Dedifferentiated amniotic fluid mesenchymal stem cell (primary cell): ENCODE results near the gene CSNK1G3.

Experiments used
- DNase-seq: peaks from one replicate; pipeline ENCODE4 v3.0.0-alpha.2; 2016; ENCODE audit errors: extremely low spot score

The CSNK1G3 gene

GRCh38 chr5:123514615-123515355, 2.8 kb downstream of the CSNK1G3 start:
- DNase-seq, result no peak

DNA sequence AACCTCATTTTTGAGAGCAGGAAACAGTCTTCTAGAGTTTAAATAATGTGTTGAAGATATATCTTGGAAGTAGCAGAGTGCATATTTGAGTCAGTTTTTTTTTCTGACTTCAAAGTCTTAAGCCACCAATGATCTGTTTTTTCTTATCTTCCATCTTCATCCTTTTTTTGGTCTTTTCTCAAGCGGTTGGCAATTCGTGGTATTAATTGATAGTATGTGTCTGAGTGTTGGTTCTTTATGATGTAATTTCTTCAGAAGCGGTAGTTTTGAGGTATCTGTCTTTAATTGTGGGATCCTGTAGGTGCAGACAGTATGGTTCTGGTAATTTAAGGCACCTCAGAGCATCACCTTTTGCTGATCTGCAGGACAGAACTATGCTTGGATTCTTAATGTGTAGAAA, 3.9 kb downstream of the CSNK1G3 start:
- no peak for DNase-seq

DNA sequence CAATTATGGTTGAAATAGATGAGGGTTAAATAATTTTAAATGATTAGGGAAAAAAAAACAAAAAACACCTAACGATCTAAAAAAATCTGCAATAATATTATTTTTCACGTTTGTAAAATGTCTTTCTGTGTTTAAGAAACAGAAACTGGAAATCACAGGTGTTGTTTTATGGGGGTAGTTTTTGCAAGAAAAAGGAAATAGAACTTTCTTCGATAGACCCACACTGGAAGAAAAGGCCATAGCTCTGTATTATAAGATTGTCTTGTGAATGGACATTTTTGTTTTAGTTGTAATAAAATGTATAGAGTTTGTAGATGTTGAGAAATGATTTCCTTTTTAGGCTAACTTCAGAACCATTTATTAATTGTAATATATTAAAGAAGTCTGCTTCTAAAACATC, 5.5 kb downstream of the CSNK1G3 start:
- DNase-seq, result no peak

GRCh38 chr5:123518111-123518510, 6.1 kb downstream of the CSNK1G3 start:
- no peak for DNase-seq

- no peak for DNase-seq
Observed at GRCh38 chr5:123520677-123521247, 8.8 kb downstream of the CSNK1G3 start.

GRCh38 chr5:123524146-123524545, 12.2 kb downstream of the CSNK1G3 start:
- DNase-seq, result no peak

DNA sequence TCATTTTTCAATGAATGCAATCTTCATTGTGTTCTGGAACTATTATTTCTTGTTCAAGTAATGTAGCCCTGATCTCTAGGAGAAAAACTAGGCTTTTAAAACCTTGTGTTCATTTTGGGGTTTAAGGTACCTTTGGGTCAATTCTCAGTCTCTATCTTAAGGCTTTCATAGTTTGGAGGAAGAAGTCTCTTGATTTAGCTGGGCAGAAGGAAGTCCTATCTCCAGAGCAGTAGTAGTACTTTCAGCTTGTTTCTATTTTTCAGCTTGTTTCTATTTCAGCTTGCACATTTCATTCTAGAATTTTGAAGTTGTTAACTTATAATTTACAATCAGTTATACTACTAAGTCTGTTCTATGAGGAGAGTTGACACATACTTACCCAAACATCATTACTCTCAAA, 15.2 kb downstream of the CSNK1G3 start:
- no peak for DNase-seq

GRCh38 chr5:123528065-123528464, 16.1 kb downstream of the CSNK1G3 start:
- no peak for DNase-seq

- DNase-seq, result no peak
Observed at GRCh38 chr5:123528878-123529277, 16.9 kb downstream of the CSNK1G3 start.

DNA sequence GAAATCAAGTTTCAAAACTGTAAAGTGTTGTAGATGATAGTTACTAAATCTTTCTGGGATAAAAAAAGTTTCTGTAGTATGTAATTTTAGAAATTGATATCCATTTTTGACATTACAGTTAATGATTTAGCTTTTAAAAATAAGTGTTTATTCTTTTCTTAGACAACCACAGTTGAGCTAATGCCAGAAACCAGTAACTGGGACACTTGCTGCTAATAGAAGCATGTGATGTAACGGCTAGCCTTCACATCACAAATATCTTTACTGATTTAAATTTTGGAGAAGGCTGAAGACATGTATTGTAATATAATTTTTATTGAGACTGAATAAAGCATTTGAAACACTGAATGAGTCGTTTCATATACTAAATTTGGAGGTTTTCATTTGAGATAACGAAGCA, 18.8 kb downstream of the CSNK1G3 start:
- DNase-seq, result no peak

DNA sequence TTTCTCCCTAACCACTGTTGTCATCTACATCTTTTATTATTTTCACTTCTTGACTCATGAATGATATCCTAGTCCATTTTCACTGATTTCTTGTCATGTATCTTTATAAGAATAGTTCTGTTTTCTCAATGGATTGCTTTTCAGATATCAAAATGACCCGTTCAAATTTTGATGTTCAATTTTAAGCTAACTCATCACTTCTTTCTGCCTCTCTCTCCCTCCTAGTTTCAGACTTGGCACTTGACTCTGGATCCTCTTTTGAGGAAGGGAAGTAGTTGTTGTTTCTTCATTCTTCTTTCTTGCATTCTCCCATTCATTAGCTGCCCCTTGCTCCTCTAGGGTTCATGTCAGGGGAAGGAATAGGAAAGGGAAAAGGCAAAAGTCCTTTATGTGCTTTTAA, 23.7 kb downstream of the CSNK1G3 start:
- no peak for DNase-seq

DNA sequence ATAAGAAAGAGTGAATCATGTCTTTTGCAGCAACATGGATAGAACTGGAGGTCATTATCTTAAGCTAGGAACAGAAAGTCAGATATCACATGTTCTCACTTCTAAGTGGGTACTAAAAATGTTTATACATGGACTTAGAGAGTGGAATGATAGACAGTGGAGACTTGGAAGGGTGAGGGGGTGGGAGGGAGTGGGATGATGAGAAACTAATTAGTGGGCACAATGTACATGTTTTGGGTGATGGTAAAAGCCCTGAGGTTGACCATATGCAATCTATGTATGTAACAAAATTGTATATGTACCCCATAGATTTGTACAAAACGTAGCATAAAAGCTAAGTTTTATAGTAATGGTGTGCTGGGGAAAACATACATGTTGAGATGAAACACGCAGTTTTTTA, 25.3 kb downstream of the CSNK1G3 start:
- DNase-seq, result no peak

GRCh38 chr5:123537845-123538244, 25.9 kb downstream of the CSNK1G3 start:
- DNase-seq, result no peak

- no peak for DNase-seq
Observed at GRCh38 chr5:123538670-123539459, 26.9 kb downstream of the CSNK1G3 start.

DNA sequence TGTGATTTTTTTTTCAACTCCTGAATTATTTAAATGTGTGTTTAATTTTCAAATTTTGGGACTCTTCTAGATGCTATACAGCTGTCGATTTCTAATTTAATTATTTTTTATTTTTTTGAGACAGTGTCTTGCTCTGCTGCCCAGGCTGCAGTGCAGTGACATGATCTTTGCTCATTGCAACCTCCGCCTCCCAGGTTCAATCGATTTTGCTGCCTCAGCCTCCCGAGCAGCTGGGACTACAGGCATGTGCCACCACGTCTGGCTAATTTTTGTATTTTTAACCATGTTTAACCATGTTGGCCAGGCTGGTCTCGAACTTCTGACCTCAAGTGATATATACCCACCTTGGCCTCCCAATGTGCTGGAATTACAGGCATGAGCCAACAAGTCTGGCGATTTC, 28.6 kb downstream of the CSNK1G3 start:
- no peak for DNase-seq

DNA sequence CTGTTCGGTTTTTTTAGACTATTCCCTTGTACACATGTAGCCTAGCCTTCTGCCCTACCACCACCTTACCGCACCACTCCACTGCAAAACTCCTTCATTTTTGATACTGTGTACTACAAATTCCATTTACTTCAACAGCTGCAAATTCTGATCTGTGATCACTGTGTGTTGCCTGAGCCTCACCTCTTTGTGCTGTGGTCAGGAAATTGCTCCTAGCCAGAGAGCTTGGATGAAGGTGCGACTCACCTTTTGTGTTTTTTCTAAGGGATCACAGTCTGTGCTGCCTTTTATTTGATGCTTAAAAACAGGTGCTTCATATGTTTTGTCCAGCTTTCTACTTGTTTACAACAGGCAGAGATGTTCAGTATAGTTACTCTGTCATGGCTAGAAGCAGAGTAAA, 31.5 kb downstream of the CSNK1G3 start:
- DNase-seq, result no peak

- no peak for DNase-seq
Observed at GRCh38 chr5:123545506-123545905, 33.5 kb downstream of the CSNK1G3 start.

DNA sequence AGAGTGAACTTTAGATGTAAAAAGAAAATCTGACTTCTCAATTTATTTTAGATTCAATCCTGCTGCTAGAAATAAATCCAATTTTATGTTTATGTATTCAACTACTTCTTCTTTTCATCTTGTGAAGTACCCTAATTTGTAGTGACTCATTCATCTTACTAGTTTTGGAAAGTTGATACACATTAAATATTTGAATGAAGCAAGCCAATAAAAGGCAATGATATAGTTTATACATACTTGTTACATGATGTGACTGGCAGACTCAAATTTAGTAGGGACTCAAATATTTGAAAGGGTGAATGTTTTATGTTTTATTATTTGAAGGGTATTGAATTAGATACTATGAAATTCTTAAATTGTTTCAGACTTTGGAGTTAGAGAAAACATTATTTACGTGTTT, 34.7 kb downstream of the CSNK1G3 start:
- no peak for DNase-seq

- DNase-seq, result no peak
Observed at GRCh38 chr5:123549256-123549904, 37.4 kb downstream of the CSNK1G3 start.

DNA sequence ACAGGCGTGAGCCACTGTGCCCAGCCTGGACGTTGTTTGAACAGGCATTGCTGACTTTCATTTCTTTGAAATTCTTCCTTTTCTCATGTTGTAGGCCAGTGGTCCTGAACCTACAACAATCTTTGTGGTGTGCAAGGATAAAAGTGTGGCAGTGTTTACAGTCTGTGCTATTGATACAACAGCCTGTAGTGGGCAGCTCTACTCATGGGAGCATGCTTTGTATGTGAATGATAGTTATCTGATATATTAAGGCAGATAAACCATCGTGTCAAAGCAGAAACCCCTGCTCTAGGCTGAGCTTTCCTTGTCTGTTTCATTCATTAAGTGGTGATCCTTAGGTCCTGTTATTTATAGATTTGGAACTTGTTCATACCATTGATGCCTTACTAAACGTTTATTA, 42.6 kb downstream of the CSNK1G3 start:
- no peak for DNase-seq

GRCh38 chr5:123557907-123558306, 45.9 kb downstream of the CSNK1G3 start:
- no peak for DNase-seq

DNA sequence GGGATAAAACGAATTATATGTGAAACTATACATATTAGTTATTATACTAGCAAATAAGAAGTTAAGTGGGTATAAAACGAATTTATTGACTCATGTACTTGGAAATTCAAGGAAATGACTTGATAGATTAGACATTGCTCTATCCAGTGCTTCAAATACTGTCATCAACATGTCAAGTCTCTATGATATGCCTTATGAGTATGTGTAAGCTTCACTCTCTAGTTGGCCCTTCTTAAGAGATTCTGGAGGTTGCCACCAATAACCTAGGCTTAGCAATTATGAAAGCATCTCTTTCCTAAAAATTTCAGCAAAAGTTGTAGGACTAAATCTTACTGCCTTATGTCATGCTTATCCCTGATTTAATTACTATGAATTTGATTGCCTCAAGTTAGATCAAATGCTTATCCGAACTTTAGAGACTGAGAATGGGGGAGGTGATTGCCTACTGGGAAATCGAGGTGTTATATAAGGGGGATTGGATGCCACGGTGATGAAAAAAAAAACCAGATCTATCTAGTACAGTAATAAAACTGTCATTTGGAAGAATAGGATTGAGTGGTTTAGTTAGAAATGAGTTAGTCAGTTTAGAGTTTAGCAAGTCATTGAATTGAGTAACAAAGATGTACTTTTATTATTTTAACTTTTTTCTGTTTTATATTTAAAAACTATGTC, 46.9 kb downstream of the CSNK1G3 start:
- DNase-seq, result no peak
